Ishikawa (cell line): ENCODE measurements around the gene CD101.

Experiments
- CEBPB ChIP-seq: IDR thresholded peaks from 2 replicates; pipeline ENCODE4 v1.6.1; 2012
- CREB1 ChIP-seq: IDR thresholded peaks from 2 replicates; pipeline ENCODE4 v1.6.1; 2012; ENCODE audit warnings: low read depth
- EGR1 ChIP-seq: IDR thresholded peaks from 2 replicates; pipeline ENCODE4 v1.6.1; 2012
- EP300 ChIP-seq: IDR thresholded peaks from 2 replicates; pipeline ENCODE4 v1.6.1; 2012; ENCODE audit warnings: borderline replicate concordance
- FOXM1 ChIP-seq: IDR thresholded peaks from 2 replicates; pipeline ENCODE4 v1.6.1; 2012; ENCODE audit warnings: low read depth, borderline replicate concordance
- MAX ChIP-seq: IDR thresholded peaks from 2 replicates; pipeline ENCODE4 v1.6.1; 2012
- NFIC ChIP-seq: IDR thresholded peaks from 2 replicates; pipeline ENCODE4 v1.6.1; 2012
- RAD21 ChIP-seq: IDR thresholded peaks from 2 replicates; pipeline ENCODE4 v1.6.1; 2012; ENCODE audit warnings: low read depth
- REST ChIP-seq: IDR thresholded peaks from 2 replicates; pipeline ENCODE4 v1.6.1; 2012; ENCODE audit warnings: low read depth, mild to moderate bottlenecking
- TAF1 ChIP-seq: IDR thresholded peaks from 2 replicates; pipeline ENCODE4 v1.6.1; 2012; ENCODE audit warnings: low read depth, mild to moderate bottlenecking
- TCF12 ChIP-seq: IDR thresholded peaks from 2 replicates; pipeline ENCODE4 v1.6.1; 2012; ENCODE audit warnings: low read depth
- TEAD4 ChIP-seq: IDR thresholded peaks from 2 replicates; pipeline ENCODE4 v1.6.1; 2012
- USF1 ChIP-seq: IDR thresholded peaks from 2 replicates; pipeline ENCODE4 v1.6.1; 2012
- YY1 ChIP-seq: IDR thresholded peaks from 2 replicates; pipeline ENCODE4 v1.6.1; 2012; ENCODE audit warnings: low read depth
- ZBTB7A ChIP-seq: IDR thresholded peaks from 2 replicates; pipeline ENCODE4 v1.6.1; 2012; ENCODE audit warnings: low read depth

The CD101 gene

GRCh38 chr1:117025568-117025967, 24.0 kb downstream of the CD101 start:
- no peak for TF ChIP-seq YY1
- TF ChIP-seq NFIC: no peak
- no peak for TF ChIP-seq CEBPB
- TF ChIP-seq MAX: no peak
- TF ChIP-seq RAD21: no peak
- no peak for TF ChIP-seq USF1
- TF ChIP-seq REST: no peak
- TF ChIP-seq ZBTB7A: no peak
- TF ChIP-seq EP300: no peak
- no peak for TF ChIP-seq TAF1

- TF ChIP-seq YY1 (no peak), REST (no peak), ZBTB7A (no peak), TAF1 (no peak), FOXM1 (no peak), CEBPB (no peak), USF1 (no peak), EGR1 (no peak)
Measured at GRCh38 chr1:117026361-117026760, 24.8 kb downstream of the CD101 start.

GRCh38 chr1:117029685-117030084, 28.1 kb downstream of the CD101 start:
- no peak for TF ChIP-seq YY1
- TF ChIP-seq EP300: no peak
- no peak for TF ChIP-seq EGR1
- no peak for TF ChIP-seq NFIC
- TF ChIP-seq TAF1: no peak
- TF ChIP-seq TCF12: no peak
- TF ChIP-seq TEAD4: no peak
- TF ChIP-seq CREB1: no peak
- no peak for TF ChIP-seq USF1
- no peak for TF ChIP-seq FOXM1
- TF ChIP-seq ZBTB7A: no peak

GRCh38 chr1:117030271-117030877, 28.8 kb downstream of the CD101 start:
- TF ChIP-seq CREB1: no peak
- TF ChIP-seq NFIC: no peak
- no peak for TF ChIP-seq REST
- TF ChIP-seq CEBPB: no peak
- no peak for TF ChIP-seq TAF1
- TF ChIP-seq MAX: no peak
- no peak for TF ChIP-seq EP300
- TF ChIP-seq FOXM1: no peak
- no peak for TF ChIP-seq YY1
- TF ChIP-seq EGR1: no peak
- no peak for TF ChIP-seq TCF12
- TF ChIP-seq TEAD4: no peak
- TF ChIP-seq RAD21: no peak
- no peak for TF ChIP-seq ZBTB7A
- TF ChIP-seq USF1: no peak
